ENCODE data around the gene ELK1.
"Not testable (repeated sequence)": the region's sequence is repeated elsewhere in the genome, so short reads cannot be mapped to it uniquely, and the experiment has no call there.

ELK1 gene

GRCh38 chrX:47683184-47683828 lies 32.9 kb upstream of the ELK1 start:
- Histone ChIP-seq H3K36me3 (ENCODE audit: control insufficient read depth, insufficient read depth, low read length) (no peaks in the 10 kb centered on the region), H3K79me2 (no peaks in the 10 kb centered on the region), H3K9ac (no peak overlapping the region), H3K27ac (no peak overlapping the region), H3K9me3 (ENCODE audit: control insufficient read depth, low read length) (no peaks in the 10 kb centered on the region), H2AFZ (no peak overlapping the region), H3K27me3 (ENCODE audit: control insufficient read depth, insufficient read depth, low read length) (no peaks in the 10 kb centered on the region), H3K4me3 (ENCODE audit: low read depth, low read length) (no peak overlapping the region), H3K4me1 (no peaks in the 10 kb centered on the region), H3K4me2 (ENCODE audit: low read length) (no peak overlapping the region)
- TF ChIP-seq CTCF (IDR thresholded peaks at IDR 0.05), result no peak

GRCh38 chrX:47675959-47676859 lies 25.8 kb upstream of the ELK1 start:
- Histone ChIP-seq H2AFZ (peak overlapping the region; percentile 56), H3K27ac (peak overlapping the region; percentile 15)
- H3K79me2 ChIP-seq; H3K4me2 ChIP-seq (ENCODE audit: low read length); H3K36me3 ChIP-seq (ENCODE audit: control insufficient read depth, insufficient read depth, low read length); H3K27me3 ChIP-seq (ENCODE audit: control insufficient read depth, insufficient read depth, low read length); H3K9ac ChIP-seq; H3K9me3 ChIP-seq (ENCODE audit: control insufficient read depth, low read length); H3K4me3 ChIP-seq (ENCODE audit: low read depth, low read length); H3K4me1 ChIP-seq: not testable (repeated sequence)

- TF ChIP-seq CTCF (IDR thresholded peaks at IDR 0.05), result no peak
- Histone ChIP-seq H3K9ac (no peak overlapping the region), H2AFZ (no peak overlapping the region), H3K79me2 (no peaks in the 10 kb centered on the region), H3K4me1 (no peaks in the 10 kb centered on the region), H3K4me3 (ENCODE audit: low read depth, low read length) (no peak overlapping the region), H3K9me3 (ENCODE audit: control insufficient read depth, low read length) (no peaks in the 10 kb centered on the region), H3K27me3 (ENCODE audit: control insufficient read depth, insufficient read depth, low read length) (no peaks in the 10 kb centered on the region), H3K27ac (no peak overlapping the region), H3K36me3 (ENCODE audit: control insufficient read depth, insufficient read depth, low read length) (no peaks in the 10 kb centered on the region), H3K4me2 (ENCODE audit: low read length) (no peak overlapping the region)
These were observed 24.4 kb upstream of the ELK1 start for GRCh38 chrX:47674776-47675175.

GRCh38 chrX:47665797-47666196 lies 15.4 kb upstream of the ELK1 start:
- H3K4me3 ChIP-seq (ENCODE audit: low read depth, low read length); H3K4me1 ChIP-seq; H3K36me3 ChIP-seq (ENCODE audit: control insufficient read depth, insufficient read depth, low read length); H3K27me3 ChIP-seq (ENCODE audit: control insufficient read depth, insufficient read depth, low read length); H3K4me2 ChIP-seq (ENCODE audit: low read length); H3K79me2 ChIP-seq; H3K9me3 ChIP-seq (ENCODE audit: control insufficient read depth, low read length); H2AFZ ChIP-seq; H3K27ac ChIP-seq; H3K9ac ChIP-seq: not testable (repeated sequence)

GRCh38 chrX:47664737-47665136 lies 14.4 kb upstream of the ELK1 start:
- no peaks in the 10 kb centered on the region for H3K4me1 ChIP-seq
- no peaks in the 10 kb centered on the region for H3K27me3 ChIP-seq (ENCODE audit: control insufficient read depth, insufficient read depth, low read length)
- H3K4me2 ChIP-seq (ENCODE audit: low read length), result no peak overlapping the region
- H3K27ac ChIP-seq, result no peak overlapping the region
- no peaks in the 10 kb centered on the region for H3K9me3 ChIP-seq (ENCODE audit: control insufficient read depth, low read length)
- no peak overlapping the region for H3K4me3 ChIP-seq (ENCODE audit: low read depth, low read length)
- no peak overlapping the region for H2AFZ ChIP-seq
- H3K9ac ChIP-seq, result no peak overlapping the region
- TF ChIP-seq CTCF (IDR thresholded peaks at IDR 0.05), result no peak
- no peaks in the 10 kb centered on the region for H3K36me3 ChIP-seq (ENCODE audit: control insufficient read depth, insufficient read depth, low read length)
- no peaks in the 10 kb centered on the region for H3K79me2 ChIP-seq

All from parathyroid adenoma (tissue), 2 donors.